Measurements from ENCODE around the gene LRRC75A.

GRCh38 chr17:16419074-16419928 is 72.7 kb downstream of the LRRC75A start:
- TF ChIP-seq CTCF (IDR thresholded peaks at IDR 0.05; ENCODE audit: low read length) (no peak), EZH2 (IDR thresholded peaks at IDR 0.05; ENCODE audit: borderline replicate concordance, low read length) (no peak)
